GM12892 (cell line): ENCODE results near the gene AOPEP.

Experiments used
- POLR2A ChIP-seq: IDR thresholded peaks from 2 replicates; pipeline ENCODE4 v1.6.1; 2011; ENCODE audit warnings: low read depth, low read length, control low read depth
- POLR2AphosphoS5 ChIP-seq: IDR thresholded peaks from 2 replicates; pipeline ENCODE4 v1.6.1; 2011; ENCODE audit warnings: low read depth, low read length, control low read depth

DNA sequence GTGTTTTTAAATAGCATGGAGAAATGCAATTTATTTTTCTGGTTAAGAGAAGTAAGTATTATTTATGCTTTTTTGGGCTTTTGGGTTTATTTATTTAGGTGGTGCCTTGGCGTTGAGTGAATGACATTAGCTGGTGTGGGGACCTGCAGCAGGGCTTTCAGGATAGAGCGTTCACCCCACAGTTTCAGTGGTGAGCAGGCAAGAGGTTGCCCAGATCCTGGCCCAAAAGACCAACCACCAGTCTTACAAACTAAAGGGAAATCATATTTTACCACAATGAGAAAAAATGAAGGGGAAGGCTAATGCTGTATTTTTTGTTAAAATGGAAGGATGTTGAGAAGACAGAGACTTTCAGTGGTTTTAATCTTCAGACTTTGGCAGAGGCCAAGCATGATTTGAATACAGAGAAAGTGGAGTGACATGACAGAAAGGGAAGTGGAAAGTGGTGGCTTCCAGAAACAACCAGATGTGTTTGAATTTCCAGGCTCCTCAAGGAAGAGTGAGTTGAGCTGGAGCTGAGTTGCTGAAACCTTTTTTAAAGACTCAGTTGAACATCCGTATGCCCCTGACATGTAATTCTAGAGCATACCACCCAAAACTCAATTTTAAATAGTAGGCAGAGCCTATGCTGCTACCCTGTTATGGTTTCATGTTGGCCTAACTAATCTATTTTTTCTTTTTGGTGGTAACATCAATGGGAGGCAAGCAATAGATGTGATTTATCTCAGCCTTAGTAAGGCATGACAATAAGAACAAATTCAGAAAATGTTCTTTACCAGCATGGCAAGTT, 94.8 kb downstream of the AOPEP start:
- TF ChIP-seq POLR2A (no peak), POLR2AphosphoS5 (no peak)
